HG02885 (cell line): ENCODE data around the gene DNMBP.
"Not testable (repeated sequence)": the region's sequence is repeated elsewhere in the genome, so short reads cannot be mapped to it uniquely, and the experiment has no call there.

Experiments used
- ATAC-seq: cut with Tn5 transposase; IDR thresholded peaks from one replicate; pipeline ENCODE4 v1.9.1; 2021; ENCODE audit warnings: mild to moderate bottlenecking; ENCODE audit not compliant: unreplicated experiment, poor library complexity

DNMBP gene

DNA sequence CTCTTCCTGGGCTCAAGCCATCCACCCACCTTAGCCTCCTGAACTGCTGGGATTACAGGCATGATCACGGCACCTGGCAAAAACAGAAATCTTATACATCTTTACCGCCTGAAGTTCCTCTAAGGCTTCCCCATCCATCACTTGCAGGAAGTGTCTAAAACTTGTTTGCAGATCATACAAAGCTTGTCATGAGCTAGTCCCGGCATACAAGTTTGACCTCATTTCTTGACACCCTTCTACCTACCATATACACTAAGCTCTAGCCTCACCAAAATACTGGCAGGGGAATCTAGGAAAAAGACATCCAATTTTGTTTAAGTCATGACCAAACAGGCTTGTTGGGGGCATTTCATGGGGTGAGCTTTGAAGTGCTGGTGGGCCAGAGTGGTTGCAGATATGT, 14.5 kb downstream of the DNMBP start:
- ATAC-seq, result no peak

DNA sequence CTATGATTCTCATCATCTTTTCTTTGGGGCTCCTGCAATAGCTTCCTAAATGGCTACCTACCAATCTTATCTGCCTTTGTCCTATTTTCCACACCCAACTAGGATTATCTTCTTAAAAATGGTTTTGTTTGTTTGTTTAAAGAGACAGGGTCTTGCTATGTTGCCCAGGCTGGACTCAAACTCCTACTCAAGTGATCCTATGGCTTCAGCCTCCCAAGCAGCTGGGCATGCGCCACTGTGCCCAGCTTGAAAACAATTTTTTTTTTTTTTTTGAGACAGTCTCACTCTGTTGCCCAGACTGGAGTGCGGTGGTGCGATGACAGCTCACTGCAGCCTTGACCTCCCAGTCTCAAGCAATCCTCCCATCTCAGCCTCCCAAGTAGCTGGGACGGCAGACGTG, 14.9 kb downstream of the DNMBP start:
- ATAC-seq, result no peak

DNA sequence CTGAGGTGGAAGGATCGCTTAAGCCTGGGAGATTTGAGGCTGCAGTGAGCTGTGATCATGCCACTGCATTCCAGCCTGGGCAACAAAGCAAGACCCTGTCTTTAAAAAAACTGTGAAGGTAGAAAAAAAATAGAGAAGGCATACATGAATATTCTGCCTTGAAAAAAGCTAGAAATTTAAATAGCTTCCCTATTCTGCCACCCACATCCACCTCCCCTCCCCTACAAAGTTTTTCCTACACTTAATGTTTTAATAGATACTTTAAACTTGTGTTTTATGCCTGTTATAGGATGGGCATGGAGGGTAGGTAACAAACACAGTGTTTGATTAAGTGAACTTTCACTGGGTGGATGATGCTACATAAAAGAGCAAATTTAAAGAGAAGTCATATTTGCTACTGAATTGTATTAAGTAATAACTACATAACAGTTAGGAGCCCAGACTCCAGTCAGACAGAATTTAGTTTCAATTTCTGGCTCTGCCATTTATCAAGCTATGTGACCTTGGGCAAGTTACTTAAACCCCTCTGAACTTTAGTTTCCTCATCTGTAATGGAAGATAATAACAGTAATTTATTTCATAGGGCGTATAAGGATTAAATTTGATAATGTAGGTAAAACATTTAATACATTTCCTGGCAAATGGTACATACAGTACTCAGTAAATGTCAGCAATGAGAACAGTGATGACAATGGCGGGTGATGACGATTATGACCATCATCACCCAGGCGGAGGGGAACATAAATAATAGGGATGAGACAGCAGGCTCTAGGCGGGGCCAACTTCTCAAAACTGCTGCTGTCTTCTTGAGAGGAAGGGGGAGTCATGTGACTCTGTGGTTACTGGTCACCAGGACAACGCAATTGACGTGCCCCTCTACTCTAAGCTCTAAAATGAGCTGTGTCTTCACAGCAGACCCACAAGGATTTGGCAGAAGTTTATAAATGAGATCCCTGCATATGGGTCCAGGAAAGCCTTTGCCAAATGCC, 15.8 kb downstream of the DNMBP start:
- peak; percentile 89 for ATAC-seq

DNA sequence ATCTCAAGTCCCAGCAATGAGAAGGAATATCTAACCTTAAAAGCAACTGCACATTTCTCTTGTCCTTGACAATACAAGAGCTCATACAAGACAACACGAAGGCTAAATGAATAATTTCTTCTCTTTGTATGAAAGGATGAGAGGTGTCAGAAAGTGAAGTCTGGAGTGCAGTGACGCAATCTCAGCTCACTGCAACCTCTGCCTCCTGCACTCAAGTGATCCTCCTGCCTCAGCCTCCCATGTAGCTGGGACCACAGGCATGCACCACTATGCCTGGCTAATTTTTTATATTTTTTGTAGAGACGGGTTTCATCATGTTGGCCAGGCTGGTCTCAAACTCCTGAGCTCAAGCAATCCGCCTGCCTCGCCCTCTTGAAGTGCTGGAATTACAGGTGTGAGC, 24.1 kb downstream of the DNMBP start:
- ATAC-seq, result not testable (repeated sequence)

DNA sequence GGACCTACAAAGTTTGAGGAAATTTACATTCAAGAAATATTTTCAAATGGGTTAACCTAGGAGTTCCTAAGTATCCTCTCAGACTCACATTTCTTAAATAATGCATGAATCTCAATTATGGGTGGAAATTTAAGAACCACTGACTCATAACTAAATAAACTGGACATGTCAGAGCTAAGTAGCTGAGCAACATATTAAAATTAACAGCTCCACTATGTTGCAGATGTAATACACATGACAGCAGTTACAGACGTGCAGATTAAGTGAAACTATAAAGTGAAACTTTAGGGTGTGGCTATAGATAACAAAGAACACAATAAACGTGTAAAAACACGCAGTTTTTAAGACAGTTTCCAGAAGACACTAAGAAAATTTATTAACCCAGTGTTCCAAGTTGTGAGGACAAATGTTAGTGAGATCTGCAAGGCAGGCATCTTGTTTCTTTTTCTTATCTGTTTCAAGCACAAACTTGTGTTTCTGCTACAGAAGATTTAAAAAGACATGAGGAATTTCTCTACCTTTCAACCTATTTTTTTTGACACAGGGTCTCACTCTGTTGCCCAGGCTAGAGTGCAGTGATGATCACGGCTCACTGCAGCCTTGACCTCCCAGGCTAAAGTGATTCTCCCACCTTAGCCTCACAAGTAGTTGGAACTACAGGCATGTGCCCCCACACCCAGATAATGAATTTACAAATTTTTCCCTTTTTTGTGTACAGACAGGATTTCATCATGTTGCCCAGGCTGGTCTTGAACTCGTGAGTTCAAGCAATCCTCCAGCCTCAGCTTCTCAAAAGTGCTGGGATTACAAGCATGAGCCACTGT, 25.3 kb downstream of the DNMBP start:
- ATAC-seq, result no peak

DNA sequence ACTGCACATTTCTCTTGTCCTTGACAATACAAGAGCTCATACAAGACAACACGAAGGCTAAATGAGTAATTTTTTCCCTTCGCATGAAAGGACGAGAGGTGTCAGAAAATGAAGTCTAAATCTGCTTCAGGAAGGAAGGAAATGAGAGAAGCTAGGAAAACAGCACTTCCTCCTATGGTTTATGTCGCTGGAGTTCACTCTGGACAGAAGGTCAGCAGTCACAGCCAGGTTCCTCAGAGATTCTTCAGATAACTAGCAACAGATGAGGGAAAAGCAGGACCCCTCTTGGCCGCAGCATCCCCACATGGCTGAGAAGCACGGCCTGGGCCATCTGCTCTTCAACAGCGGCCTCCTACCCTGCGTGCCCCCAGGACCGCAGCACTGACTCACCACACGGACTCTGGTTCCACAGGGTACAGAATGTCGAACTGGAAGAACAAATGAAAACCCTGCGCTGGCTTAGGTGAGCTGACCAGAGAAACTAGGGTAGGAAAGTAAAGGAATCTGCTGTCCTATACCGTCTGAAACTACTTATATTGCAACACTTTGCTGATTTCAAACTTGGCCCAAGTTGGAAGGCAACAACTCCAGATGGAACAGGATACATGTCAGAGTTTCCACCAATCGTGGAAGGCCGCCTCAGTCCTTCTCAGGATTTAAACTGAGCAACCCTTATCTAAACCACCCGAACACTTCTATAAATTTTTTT, 26.3 kb downstream of the DNMBP start:
- no peak for ATAC-seq

DNA sequence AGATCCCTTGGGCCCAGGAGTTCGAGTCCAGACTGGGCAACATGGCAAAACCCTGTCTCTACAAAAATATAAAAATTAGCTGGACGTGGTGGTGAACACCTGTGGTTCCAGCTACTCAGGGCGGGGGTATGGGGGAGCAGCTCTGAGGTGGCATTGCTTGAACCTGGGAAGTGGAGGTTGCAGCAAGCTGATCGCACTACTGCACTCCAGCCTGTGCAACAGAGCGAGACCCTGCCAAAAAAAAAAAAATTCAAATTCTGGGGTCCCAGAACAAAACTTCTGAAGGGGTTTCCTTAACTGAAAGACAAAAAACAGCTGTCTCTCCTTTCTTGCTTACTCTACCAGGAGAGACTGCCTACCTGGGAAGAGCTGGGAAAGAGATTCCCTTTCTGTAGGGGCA, 27.0 kb downstream of the DNMBP start:
- ATAC-seq, result no peak

DNA sequence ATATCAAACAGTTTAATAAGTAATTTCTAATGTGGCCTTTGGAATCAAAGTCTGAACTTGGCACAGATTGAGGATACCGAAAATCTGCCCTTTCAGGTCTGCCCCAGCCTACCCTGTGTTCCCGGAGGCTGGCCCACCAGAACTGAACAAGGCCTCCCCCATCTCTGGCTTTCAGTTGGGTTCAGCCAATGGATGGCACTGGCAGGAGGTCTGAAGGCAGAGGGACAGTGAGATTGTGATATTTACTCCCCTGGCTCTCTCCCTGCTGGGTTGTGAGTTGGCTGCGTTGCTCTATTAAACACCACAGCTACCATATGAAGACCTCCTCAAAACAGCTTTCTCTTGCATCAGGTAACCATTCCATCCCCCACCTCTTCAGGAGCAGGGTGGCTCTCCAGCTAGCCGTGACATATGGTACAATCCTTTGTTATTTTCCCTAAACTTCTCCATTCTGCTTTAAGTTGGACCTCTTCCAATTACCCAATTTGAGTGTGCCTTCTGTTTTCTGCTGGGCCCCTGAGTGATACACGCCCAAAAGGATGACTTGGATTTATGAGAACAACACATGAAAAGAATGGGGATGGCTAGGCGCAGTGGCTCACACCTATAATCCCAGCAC, 28.1 kb downstream of the DNMBP start:
- ATAC-seq, result no peak

DNA sequence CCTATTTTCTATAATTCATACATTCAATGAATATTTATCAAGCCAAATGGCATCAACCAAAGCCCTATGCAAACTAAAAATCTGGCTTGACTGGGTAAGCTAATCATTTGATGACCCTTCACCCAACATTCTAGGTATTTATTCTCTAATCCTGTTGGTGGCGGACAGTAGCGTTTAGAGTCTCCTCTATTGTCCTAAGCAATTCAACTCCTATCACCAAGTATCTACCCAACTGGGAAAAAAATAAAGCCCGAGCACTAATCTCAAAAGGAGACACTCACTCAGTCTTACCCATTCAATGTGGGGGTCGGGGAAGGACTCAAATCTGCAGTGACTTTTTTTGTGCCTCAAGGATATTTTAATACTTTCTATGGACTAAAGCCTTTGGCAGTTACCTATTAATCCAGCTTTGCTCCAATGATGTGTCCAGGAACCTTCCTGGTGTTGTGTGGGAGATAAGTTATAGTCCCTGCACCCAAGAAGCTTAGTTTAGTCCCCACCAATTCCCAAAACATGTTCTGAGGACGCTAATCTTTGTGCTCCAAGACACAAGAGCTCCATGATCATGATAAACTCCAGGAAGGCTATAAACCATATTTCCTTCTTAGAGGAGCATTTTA, 30.6 kb downstream of the DNMBP start:
- ATAC-seq, result no peak

DNA sequence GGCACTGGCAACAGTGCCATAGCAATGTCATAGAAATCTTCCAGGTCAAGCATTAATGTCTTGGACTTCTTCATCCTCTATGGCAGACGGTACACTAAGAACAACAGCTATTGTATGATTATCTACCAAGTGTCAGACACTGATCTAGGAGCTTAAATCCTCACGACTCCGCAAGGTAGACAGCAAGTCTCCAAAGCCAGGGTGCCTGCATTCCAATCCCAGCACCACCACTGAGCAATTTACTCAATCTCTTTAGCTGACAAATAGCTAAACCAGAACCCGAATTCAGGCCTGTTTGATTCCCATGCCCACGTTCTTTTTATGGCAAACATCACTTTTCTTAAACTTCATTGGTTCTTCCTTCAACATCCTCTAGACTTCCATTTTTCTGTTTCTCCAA, 31.8 kb downstream of the DNMBP start:
- ATAC-seq, result no peak

DNA sequence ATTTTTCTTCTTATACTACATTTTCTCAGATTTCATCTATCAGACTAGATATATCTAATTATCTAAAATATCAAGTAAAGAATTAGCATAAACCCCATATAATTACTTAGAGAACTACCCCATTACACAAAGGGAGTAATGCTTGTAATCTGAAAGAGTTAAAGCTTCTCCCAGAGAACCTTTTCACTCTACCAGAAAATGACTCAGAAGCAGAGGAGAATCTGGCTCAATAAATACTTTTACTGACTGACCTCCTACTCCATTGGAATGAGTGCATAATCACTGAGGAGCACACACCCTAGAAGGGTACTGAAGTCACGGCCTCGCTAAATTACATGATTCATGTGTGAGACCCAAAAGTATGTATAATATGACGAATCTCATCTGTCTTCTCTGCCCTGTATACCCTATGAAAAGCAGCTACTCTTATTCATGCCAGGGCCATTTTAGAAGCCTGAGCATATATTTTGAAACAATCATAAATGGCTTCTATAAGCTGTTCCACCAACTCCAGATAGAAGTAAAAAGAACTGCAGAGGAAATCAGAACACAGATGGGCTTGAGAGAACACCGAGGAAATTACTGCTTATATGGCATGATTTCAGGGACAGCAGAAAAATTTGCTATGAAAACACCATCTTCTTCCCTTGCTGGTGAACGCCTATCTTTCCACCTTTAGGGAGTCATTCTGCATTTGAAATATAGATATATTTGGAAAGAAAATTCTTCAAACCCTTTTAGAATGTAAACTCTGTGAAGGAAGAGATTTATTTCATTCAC, 32.7 kb downstream of the DNMBP start:
- no peak for ATAC-seq

DNA sequence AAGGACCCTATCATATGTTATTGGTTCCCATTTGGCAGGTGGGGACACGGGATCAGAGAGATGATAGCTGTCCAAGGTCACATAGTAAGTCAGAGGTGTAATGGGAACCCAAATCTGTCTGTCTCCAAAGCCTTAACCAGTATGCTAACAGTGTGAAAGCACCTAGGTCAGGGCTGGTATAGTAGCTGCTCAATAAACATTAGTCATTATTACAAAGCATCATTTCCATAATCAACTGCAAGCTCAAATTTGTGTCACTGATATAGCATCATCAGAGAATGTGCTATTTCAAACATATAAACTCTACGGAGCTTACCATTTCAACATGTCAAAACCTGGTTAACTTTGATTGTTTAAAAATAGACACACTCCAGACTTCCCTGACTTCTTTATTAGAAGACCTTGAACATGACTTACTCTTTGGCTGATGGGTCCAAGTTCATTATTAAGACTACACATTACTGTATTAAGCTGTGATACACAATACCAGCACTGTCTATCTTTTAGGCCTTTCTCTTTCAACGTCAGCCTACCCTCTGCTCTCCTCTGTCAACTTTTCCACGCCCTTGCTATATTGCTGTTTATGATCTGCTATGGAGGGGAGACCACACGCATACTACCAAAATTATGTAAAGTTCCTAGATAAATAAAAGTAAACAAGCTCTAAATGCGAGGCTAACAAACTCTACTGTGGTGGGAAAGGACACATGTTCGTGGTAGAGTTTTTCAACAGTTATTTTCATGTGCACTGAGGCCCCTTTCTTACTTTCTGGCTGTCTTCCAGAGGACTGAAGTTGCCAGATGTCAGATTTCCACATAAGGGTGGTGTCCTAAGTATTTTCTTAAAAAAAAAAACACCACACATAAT, 33.6 kb downstream of the DNMBP start:
- no peak for ATAC-seq

DNA sequence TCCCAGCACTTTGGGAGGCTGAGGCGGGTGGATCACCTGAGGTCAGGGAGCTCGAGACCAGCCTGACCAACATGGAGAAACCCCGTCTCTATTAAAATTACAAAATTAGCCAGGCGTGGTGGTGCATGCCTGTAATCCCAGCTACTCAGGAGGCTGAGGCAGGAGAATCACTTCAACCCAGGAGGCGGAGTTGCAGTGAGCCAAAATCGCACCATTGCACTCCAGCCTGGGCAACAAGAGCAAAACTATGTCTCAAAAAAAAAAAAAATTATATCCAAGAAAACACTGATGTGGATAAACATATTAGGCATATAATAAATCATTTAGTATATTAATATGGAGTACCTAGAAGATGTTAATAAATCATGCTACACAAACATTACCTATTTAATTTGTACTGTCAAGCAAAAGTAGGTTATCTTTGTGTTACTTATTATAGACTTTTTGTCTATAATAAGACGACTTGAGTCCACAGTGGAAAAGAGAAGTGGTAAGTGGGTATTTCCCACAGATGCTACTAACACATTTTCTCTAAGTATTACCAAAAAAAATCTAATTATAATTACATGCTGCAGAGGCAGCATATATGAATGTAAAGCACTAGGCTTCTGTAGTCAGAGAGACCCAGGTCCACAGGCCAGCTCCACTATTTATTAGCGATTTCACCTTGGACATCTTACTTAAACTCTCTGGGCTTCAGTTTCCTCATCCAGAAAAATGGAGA, 34.5 kb downstream of the DNMBP start:
- no peak for ATAC-seq

DNA sequence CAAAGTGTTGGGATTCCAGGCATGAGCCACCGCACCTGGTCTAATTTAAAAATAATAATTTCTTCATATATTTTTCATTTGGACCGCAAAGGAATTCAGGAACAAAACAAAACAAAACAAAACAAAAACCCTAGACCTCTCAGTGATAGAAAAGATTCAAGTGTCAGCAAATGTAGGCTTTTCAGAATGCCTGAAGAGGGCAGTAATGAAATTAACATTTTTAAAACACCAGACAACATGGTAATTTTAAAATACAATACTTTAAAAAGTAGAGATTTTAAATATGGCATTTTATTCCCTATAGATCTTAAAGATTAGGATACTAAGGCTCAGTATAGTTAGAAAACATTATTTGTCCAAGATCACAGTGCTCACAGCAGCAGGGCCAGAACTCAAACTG, 36.6 kb downstream of the DNMBP start:
- ATAC-seq, result no peak

DNA sequence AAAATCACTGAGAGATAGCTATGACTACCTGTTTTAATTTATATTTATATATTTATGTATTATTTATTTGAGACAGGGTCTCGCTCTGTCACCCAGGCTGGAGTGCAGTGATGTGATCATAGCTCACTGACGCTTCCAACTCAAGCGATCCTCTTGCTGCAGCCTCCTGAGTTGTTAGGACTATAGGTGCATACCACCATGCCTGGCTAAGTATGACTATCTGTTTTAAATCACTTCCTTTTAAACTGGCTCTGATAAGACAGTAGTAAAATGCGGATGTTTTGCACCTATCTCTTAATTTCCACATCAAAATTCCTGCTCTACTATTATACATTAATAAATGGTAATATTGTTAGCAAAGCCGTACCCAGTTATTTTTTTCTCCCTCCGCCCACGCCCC, 41.8 kb downstream of the DNMBP start:
- ATAC-seq, result no peak

DNA sequence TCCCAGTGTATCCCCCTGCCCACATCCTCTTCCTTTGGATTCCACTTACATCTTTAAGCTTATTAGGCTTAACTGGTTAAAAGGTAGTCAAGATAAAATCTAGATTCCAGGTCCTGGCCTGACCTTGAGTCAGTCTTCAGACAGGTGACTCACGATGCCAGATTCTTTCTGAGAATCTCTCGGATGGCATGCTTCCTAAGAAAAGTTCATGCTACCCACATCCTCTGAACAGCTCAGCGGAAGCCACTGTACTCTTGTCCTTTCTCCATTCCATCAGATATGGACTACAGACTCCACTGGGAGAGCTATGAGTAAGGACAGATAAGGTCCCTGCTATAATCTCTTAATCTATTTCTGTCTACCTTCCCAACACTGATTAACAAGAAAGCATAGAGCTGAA, 43.4 kb downstream of the DNMBP start:
- no peak for ATAC-seq

DNA sequence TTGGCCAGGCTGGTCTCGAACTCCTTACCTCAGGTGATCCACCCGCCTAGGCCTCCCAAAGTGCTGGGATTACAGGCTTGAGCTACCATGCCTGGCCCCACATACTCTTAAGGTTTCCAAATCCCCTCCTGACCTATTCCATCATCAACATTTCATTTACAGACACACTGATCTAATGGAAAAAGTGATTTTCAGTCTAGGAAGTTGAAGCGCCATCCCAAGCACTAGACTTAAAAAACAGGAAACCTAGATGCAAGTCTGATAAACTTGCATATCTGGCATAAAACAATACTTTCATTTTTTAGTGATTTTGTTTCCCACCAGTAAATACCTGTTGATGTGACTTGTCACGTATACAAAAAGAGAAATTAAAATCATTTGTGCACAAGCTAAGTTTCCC, 44.0 kb downstream of the DNMBP start:
- ATAC-seq, result no peak

DNA sequence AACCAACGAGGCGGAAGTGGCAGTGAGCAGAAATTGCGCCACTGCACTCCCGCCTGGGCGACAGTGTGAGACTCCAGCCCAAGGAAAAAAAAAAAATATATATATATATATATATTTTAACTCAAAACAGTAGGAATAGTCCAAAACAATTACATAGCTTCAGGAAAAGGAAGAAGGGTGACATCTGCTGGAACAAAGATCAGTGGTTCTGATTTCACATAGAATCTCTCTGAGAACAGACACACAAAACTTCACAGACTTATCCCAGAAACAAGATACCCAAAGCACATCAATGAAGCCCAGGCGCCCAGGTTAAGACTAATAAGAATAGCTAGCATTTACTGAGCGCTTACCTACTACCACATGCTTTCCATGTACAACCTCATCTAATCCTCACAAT, 45.0 kb downstream of the DNMBP start:
- no peak for ATAC-seq
